ENCODE measurements around the gene MAPK8.

DNA sequence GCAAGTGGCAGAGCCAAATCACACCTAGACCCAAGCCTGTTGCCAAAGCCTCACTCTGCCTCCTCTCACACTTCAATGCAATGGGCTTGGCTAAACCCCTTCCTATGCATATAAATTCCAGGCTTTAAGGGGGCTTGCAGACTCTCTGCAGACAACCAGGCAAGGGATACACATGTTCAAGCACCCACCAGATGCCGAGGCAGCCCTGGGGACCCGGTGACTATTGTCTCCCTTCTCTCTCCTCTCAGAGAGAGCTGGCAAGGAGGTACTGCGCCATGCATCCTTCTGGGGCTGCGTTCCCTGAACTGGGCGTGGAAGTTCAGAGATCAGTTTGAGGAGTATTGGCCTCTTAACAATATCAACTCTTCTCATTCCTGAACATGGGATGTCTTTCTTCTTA is 167.2 kb downstream of the MAPK8 start:
- no peak for TF ChIP-seq EZH2 (IDR thresholded peaks at IDR 0.05; ENCODE audit: low read depth)
- TF ChIP-seq, protein P1, sequence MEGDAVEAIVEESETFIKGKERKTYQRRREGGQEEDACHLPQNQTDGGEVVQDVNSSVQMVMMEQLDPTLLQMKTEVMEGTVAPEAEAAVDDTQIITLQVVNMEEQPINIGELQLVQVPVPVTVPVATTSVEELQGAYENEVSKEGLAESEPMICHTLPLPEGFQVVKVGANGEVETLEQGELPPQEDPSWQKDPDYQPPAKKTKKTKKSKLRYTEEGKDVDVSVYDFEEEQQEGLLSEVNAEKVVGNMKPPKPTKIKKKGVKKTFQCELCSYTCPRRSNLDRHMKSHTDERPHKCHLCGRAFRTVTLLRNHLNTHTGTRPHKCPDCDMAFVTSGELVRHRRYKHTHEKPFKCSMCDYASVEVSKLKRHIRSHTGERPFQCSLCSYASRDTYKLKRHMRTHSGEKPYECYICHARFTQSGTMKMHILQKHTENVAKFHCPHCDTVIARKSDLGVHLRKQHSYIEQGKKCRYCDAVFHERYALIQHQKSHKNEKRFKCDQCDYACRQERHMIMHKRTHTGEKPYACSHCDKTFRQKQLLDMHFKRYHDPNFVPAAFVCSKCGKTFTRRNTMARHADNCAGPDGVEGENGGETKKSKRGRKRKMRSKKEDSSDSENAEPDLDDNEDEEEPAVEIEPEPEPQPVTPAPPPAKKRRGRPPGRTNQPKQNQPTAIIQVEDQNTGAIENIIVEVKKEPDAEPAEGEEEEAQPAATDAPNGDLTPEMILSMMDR (conservative IDR thresholded peaks at IDR 0.05) = no peak

Measured in PC-9 (cell line).